Measurements from ENCODE around the gene MARK1.

DNA sequence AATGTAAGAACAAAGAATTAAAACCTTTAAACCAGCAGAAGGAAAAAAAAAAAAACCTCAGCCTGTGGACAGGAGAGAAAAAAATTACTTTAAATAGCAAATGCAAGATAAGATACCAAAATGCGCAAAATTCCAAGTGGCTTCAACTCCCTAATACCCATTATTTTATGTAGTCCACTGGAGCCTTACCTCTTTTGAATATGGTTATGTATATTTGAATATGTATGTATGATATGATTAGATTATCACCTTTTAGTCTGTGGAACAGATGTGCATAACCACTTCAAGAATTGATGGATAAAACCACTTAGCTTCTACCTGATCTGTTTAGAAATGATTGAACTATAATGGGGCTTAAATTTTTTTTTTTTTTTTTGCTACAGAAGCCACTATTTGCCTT is 109.8 kb downstream of the MARK1 start:
- TF ChIP-seq, protein P1, sequence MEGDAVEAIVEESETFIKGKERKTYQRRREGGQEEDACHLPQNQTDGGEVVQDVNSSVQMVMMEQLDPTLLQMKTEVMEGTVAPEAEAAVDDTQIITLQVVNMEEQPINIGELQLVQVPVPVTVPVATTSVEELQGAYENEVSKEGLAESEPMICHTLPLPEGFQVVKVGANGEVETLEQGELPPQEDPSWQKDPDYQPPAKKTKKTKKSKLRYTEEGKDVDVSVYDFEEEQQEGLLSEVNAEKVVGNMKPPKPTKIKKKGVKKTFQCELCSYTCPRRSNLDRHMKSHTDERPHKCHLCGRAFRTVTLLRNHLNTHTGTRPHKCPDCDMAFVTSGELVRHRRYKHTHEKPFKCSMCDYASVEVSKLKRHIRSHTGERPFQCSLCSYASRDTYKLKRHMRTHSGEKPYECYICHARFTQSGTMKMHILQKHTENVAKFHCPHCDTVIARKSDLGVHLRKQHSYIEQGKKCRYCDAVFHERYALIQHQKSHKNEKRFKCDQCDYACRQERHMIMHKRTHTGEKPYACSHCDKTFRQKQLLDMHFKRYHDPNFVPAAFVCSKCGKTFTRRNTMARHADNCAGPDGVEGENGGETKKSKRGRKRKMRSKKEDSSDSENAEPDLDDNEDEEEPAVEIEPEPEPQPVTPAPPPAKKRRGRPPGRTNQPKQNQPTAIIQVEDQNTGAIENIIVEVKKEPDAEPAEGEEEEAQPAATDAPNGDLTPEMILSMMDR (IDR thresholded peaks at IDR 0.05) = no peak
- no peak for TF ChIP-seq POLR2A (IDR thresholded peaks at IDR 0.05)
